K562 (cell line): ENCODE results near the gene GMPR. TPM values are rescaled to one million over a fixed set of nuclear protein-coding genes. Genes with fewer than 3 reads are reported as not detected.

Source experiments
- E2F3 ChIP-seq: fragments of 250-450 bp; sonication (Bioruptor Pico); IDR thresholded peaks from 2 replicates; pipeline ENCODE4 v1.4.0; 2020; ENCODE audit warnings: mild to moderate bottlenecking
- ETV5 ChIP-seq: sonication (generic); formaldehyde crosslinking; IDR thresholded peaks from 2 replicates; pipeline ENCODE4 v1.4.0; 2020; ENCODE audit warnings: low read depth, mild to moderate bottlenecking, missing genetic modification reagents
- NR1H2 ChIP-seq: sonication (generic); formaldehyde crosslinking; IDR thresholded peaks from 2 replicates; pipeline ENCODE4 v1.4.0; 2020; ENCODE audit warnings: mild to moderate bottlenecking, missing genetic modification reagents
- PTBP1 ChIP-seq: fragments of 200-400 bp; formaldehyde crosslinking; IDR thresholded peaks from 2 replicates; pipeline ENCODE4 v1.6.1; 2017; ENCODE audit warnings: low read depth, low read length
- RBBP5 ChIP-seq: fragments of 200-600 bp; sonication (generic); IDR thresholded peaks from 2 replicates; pipeline ENCODE4 v1.6.1; 2012; ENCODE audit warnings: borderline replicate concordance, mild to moderate bottlenecking, low read length, control low read depth, inconsistent platforms; ENCODE audit not compliant: insufficient read depth, poor library complexity, severe bottlenecking
- TRIM28 ChIP-seq: fragments of 450-650 bp; IDR thresholded peaks from 2 replicates; pipeline ENCODE4 v1.6.1; 2017
- YY1 ChIP-seq, 3 experiments: IDR thresholded peaks; 2 replicates each; pipeline ENCODE4 v1.6.1; 2011; ENCODE audit warnings: low read length in 2 of 3, mild to moderate bottlenecking in 2 of 3, moderate library complexity in 2 of 3, borderline replicate concordance in 1 of 3, control low read depth in 1 of 3, low read depth in 1 of 3; ENCODE audit not compliant: insufficient read depth in 3 of 3, insufficient replicate concordance in 2 of 3, control insufficient read depth in 1 of 3, insufficient read length in 1 of 3; ENCODE audit errors: extremely low read depth in 1 of 3
- ZNF232 ChIP-seq: sonication (generic); formaldehyde crosslinking; IDR thresholded peaks from 2 replicates; pipeline ENCODE4 v1.8.0; 2022; ENCODE audit warnings: mild to moderate bottlenecking, missing genetic modification reagents
- ZNF3 ChIP-seq: fragments of 250-450 bp; sonication (Bioruptor Pico); IDR thresholded peaks from 2 replicates; pipeline ENCODE4 v1.5.0; 2021; ENCODE audit warnings: mild to moderate bottlenecking, moderate library complexity
- ZNF551 ChIP-seq: fragments of 250-450 bp; sonication (Bioruptor Pico); IDR thresholded peaks from 2 replicates; pipeline ENCODE4 v1.5.0; 2021; ENCODE audit warnings: mild to moderate bottlenecking, moderate library complexity
- ZNF75A ChIP-seq: fragments of 450-650 bp; formaldehyde crosslinking; IDR thresholded peaks from 2 replicates; pipeline ENCODE4 v1.4.0; 2020; ENCODE audit warnings: mild to moderate bottlenecking
- polyA plus RNA-seq, 8 experiments: library from polyadenylated mRNA; depleted of rRNA in 4 of 8; stranded (reverse) in 5 of 8; unstranded in 3 of 8; fragments of >200 nt; fragmentation: Nextera tagmentation in 2 of 8; fragmentation: Illumina TruSeq in 1 of 8; extraction: Ambion mirVana in 2 of 8; extraction: Trizol in 1 of 8; gene quantifications; 2 replicates each; pipeline versions ENCODE4 v1.2.1 to v1.2.3, GENCODE V29; 2011 to 2014; ENCODE audit warnings: inconsistent platforms in 1 of 8, missing spikeins in 1 of 8
- total RNA-seq, 7 experiments: library from RNA; depleted of rRNA in 6 of 7; stranded (reverse); fragments of >200 nt in 6 of 7; fragmentation: Illumina TruSeq in 2 of 7; extraction: Trizol in 2 of 7; gene quantifications; 2 replicates each; pipeline versions ENCODE4 v1.2.1 to v1.2.3, GENCODE V29; 2011 to 2021; ENCODE audit warnings: low replicate concordance in 1 of 7
- TF ChIP-seq, protein P1 (sequence below), 2 experiments: fragments of 450-650 bp; IDR thresholded peaks; 2 replicates each; pipeline ENCODE4 v1.6.1; 2016; ENCODE audit warnings: mild to moderate bottlenecking in 2 of 2, borderline replicate concordance in 1 of 2, low read depth in 1 of 2, moderate library complexity in 1 of 2
- TF ChIP-seq, protein P2 (sequence below): sonication (generic); formaldehyde crosslinking; IDR thresholded peaks from 2 replicates; pipeline ENCODE4 v1.8.1; 2023; ENCODE audit warnings: mild to moderate bottlenecking, missing genetic modification reagents
- TF ChIP-seq, protein P3 (sequence below): fragments of 450-650 bp; formaldehyde crosslinking; IDR thresholded peaks from 2 replicates; pipeline ENCODE4 v1.4.0; 2020; ENCODE audit warnings: mild to moderate bottlenecking, moderate library complexity

The GMPR gene
- total and polyA plus RNA-seq, 9 of the 15 experiments (the other 6 are each of a cell fraction or from before 2014, with no cell fraction given): 34.6 to 83.7 (median 49.8) TPM

DNA sequence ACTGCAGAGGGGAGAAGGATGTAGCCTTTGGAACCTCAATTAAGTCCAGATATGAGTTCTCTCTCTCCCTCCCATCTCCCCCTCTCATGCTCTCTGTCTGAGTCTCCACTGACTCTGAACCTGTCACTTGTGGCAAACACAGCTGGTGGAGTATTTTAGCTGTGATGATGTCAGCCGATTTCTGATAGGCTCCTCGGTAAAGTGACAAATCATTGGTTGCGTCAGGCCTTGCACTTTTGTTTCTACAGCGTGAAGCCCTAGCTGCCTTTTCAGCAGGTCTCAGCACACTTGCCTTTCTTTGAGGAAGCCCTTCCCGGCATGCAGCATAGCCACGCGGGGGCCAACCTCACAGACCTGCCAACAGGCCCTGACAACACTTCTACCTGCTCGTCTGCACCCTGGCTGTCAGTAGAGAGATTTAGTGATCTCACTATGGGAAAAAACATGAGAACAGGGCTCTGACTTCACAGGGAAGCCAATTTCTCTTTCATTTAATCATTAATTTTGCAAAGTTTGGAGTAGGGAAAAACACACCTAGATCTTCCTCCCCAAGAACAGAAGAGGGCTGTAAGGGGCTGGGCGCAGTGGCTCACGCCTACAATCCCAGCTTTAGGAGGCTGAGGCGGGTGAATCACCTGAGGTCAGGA is 84.4 kb downstream of the GMPR start (continued):
- TF ChIP-seq, protein P1, sequence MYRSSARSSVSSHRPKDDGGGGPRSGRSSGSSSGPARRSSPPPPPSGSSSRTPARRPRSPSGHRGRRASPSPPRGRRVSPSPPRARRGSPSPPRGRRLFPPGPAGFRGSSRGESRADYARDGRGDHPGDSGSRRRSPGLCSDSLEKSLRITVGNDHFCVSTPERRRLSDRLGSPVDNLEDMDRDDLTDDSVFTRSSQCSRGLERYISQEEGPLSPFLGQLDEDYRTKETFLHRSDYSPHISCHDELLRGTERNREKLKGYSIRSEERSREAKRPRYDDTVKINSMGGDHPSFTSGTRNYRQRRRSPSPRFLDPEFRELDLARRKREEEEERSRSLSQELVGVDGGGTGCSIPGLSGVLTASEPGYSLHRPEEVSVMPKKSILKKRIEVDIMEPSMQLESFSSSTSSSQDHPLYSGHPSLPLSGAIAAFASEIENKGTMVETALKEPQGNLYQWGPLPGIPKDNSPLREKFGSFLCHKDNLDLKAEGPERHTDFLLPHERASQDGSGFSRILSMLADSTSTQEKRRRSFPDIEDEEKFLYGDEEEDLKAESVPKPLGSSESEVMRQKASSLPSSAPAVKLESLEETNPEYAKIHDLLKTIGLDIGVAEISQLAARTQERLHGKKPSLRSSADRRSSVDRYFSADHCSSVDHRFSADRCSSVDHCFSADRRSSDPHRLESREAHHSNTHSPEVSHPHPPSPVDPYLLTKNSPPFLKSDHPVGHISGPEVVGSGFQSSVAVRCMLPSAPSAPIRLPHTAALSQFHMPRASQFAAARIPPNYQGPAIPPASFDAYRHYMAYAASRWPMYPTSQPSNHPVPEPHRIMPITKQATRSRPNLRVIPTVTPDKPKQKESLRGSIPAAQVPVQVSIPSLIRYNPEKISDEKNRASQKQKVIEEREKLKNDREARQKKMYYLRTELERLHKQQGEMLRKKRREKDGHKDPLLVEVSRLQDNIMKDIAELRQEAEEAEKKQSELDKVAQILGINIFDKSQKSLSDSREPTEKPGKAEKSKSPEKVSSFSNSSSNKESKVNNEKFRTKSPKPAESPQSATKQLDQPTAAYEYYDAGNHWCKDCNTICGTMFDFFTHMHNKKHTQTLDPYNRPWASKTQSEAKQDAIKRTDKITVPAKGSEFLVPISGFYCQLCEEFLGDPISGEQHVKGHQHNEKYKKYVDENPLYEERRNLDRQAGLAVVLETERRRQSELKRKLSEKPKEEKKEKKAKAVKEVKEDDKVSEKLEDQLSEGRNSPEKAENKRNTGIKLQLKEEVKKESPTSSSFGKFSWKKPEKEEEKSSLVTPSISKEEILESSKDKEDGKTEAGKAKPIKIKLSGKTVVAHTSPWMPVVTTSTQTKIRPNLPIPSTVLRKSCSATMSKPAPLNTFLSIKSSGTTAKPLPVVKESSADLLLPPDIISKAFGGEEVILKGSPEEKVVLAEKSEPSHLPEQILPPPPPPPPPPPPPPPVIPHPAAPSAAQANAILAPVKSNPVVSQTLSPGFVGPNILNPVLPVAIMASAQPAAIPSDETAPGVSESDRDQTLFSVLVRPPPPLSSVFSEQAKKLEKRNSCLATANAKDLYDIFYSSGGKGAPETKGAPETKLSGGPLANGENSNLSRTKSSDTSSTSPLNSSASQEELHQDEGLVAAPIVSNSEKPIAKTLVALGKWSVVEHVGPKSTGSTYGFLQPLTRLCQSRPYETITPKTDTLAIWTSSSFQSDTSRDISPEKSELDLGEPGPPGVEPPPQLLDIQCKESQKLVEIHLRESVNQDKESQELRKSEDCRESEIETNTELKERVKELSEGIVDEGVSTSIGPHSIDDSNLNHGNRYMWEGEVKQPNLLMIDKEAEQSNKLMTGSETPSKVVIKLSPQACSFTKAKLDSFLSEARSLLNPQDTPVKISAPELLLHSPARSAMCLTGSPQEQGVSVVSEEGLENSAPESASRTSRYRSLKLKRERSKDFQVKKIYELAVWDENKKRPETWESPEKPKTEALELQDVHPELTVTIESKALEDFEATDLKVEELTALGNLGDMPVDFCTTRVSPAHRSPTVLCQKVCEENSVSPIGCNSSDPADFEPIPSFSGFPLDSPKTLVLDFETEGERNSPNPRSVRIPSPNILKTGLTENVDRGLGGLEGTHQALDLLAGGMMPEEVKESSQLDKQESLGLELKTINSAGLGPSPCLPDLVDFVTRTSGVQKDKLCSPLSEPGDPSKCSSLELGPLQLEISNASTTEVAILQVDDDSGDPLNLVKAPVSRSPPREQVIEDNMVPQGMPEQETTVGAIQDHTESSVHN (IDR thresholded peaks at IDR 0.05; ENCODE audit: borderline replicate concordance in 1 of 2, low read depth in 1 of 2): peak in 1 of 2 experiments; percentile 100; a peak in 2 of 4 replicates
- no peak for TF ChIP-seq E2F3 (CRISPR knock-in tag)
- TF ChIP-seq, protein P2, sequence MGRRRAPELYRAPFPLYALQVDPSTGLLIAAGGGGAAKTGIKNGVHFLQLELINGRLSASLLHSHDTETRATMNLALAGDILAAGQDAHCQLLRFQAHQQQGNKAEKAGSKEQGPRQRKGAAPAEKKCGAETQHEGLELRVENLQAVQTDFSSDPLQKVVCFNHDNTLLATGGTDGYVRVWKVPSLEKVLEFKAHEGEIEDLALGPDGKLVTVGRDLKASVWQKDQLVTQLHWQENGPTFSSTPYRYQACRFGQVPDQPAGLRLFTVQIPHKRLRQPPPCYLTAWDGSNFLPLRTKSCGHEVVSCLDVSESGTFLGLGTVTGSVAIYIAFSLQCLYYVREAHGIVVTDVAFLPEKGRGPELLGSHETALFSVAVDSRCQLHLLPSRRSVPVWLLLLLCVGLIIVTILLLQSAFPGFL: no peak
- no peak for TF ChIP-seq ZNF75A
- no peak for TF ChIP-seq YY1 (IDR thresholded peaks at IDR 0.05; ENCODE audit: borderline replicate concordance in 1 of 3, control insufficient read depth in 1 of 3, extremely low read depth in 1 of 3, insufficient read depth in 3 of 3, insufficient read length in 1 of 3, insufficient replicate concordance in 2 of 3, low read depth in 1 of 3, low read length in 2 of 3)
- no peak for TF ChIP-seq ZNF3 (CRISPR knock-in tag)
- TF ChIP-seq ETV5 (CRISPR knock-in tag): no peak
- TF ChIP-seq ZNF232 (CRISPR knock-in tag): no peak
- TF ChIP-seq TRIM28: no peak
- TF ChIP-seq, protein P3, sequence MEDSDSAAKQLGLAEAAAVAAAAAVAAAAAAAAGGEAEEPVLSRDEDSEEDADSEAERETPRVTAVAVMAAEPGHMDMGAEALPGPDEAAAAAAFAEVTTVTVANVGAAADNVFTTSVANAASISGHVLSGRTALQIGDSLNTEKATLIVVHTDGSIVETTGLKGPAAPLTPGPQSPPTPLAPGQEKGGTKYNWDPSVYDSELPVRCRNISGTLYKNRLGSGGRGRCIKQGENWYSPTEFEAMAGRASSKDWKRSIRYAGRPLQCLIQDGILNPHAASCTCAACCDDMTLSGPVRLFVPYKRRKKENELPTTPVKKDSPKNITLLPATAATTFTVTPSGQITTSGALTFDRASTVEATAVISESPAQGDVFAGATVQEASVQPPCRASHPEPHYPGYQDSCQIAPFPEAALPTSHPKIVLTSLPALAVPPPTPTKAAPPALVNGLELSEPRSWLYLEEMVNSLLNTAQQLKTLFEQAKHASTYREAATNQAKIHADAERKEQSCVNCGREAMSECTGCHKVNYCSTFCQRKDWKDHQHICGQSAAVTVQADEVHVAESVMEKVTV (CRISPR knock-in tag): no peak
- no peak for TF ChIP-seq RBBP5
- TF ChIP-seq NR1H2: no peak
- TF ChIP-seq PTBP1: no peak
- TF ChIP-seq ZNF551 (CRISPR knock-in tag): no peak
